GM18909 (cell line): ENCODE measurements around the gene IGFBPL1.
"Not testable (repeated sequence)": the region's sequence is repeated elsewhere in the genome, so short reads cannot be mapped to it uniquely, and the experiment has no call there.

Source experiments
- ATAC-seq: cut with Tn5 transposase; IDR thresholded peaks from one replicate; pipeline ENCODE4 v1.9.1; 2021; ENCODE audit warnings: mild to moderate bottlenecking; ENCODE audit not compliant: unreplicated experiment, poor library complexity

The IGFBPL1 gene

GRCh38 chr9:38401994-38402393 lies 22.3 kb downstream of the IGFBPL1 start:
- no peak for ATAC-seq

- not testable (repeated sequence) for ATAC-seq
These were observed 25.1 kb downstream of the IGFBPL1 start for GRCh38 chr9:38399191-38399590.

GRCh38 chr9:38396371-38396671 lies 27.9 kb downstream of the IGFBPL1 start:
- ATAC-seq, result no peak

- ATAC-seq, result no peak
These were observed 28.4 kb downstream of the IGFBPL1 start for GRCh38 chr9:38395653-38396370.

GRCh38 chr9:38394416-38394815 lies 29.8 kb downstream of the IGFBPL1 start:
- ATAC-seq, result no peak

GRCh38 chr9:38393128-38393796 lies 31.0 kb downstream of the IGFBPL1 start:
- ATAC-seq, result peak; percentile 2

- peak; percentile 99 for ATAC-seq
These were observed 31.8 kb downstream of the IGFBPL1 start, which contains the start of gene ALDH1B1 for GRCh38 chr9:38392235-38393127. TSS of gene ALDH1B1 (plus strand) at chr9:38392702. CDS start at chr9:38395749, 3,047 bp downstream.

- ATAC-seq, result no peak
These were observed 32.8 kb downstream of the IGFBPL1 start for GRCh38 chr9:38391278-38392118.

GRCh38 chr9:38390851-38391250 lies 33.4 kb downstream of the IGFBPL1 start:
- no peak for ATAC-seq

- ATAC-seq, result no peak
These were observed 33.8 kb downstream of the IGFBPL1 start for GRCh38 chr9:38390442-38390841.

- ATAC-seq, result no peak
These were observed 34.9 kb downstream of the IGFBPL1 start for GRCh38 chr9:38389313-38389712.

- no peak for ATAC-seq
These were observed 35.7 kb downstream of the IGFBPL1 start for GRCh38 chr9:38388283-38389223.

- no peak for ATAC-seq
These were observed 36.5 kb downstream of the IGFBPL1 start for GRCh38 chr9:38387751-38388150.

- no peak for ATAC-seq
These were observed 37.2 kb downstream of the IGFBPL1 start for GRCh38 chr9:38387066-38387465.

- no peak for ATAC-seq
These were observed 37.8 kb downstream of the IGFBPL1 start for GRCh38 chr9:38386319-38386895.

- ATAC-seq, result no peak
These were observed 38.4 kb downstream of the IGFBPL1 start for GRCh38 chr9:38385896-38386295.

GRCh38 chr9:38384990-38385848 lies 39.0 kb downstream of the IGFBPL1 start:
- ATAC-seq, result no peak

GRCh38 chr9:38382141-38382540 lies 42.1 kb downstream of the IGFBPL1 start:
- ATAC-seq, result no peak
